GM12878 (cell line): ENCODE measurements around the gene XPOT. TPM values are rescaled to one million over a fixed set of nuclear protein-coding genes. Genes with fewer than 3 reads are reported as not detected.

Experiments used
- ASH2L ChIP-seq: fragments of 300-600, 200-600 bp; sonication (generic); IDR thresholded peaks from 2 replicates; pipeline ENCODE4 v1.6.1; 2017; ENCODE audit warnings: low read depth, mild to moderate bottlenecking, borderline replicate concordance
- CHD2 ChIP-seq: IDR thresholded peaks from 2 replicates; pipeline ENCODE4 v1.6.1; 2011; ENCODE audit warnings: low read depth, low read length, improper control_type of control experiment, borderline replicate concordance
- CREB1 ChIP-seq: IDR thresholded peaks from 2 replicates; pipeline ENCODE4 v1.6.1; 2012; ENCODE audit warnings: low read depth, mild to moderate bottlenecking, inconsistent platforms
- EGR1 ChIP-seq, 2 experiments: IDR thresholded peaks; 1 replicate in 1 of 2; 2 replicates in 1 of 2; pipeline ENCODE4 v1.6.1; 2011 to 2012; ENCODE audit warnings: low read depth in 2 of 2, low read length in 2 of 2, borderline replicate concordance in 1 of 2, mild to moderate bottlenecking in 1 of 2, moderate library complexity in 1 of 2
- EP300 ChIP-seq, 2 experiments: fragments of 150-350 bp in 1 of 2; IDR thresholded peaks; 2 replicates each; pipeline ENCODE4 v1.6.1; 2011 to 2012; ENCODE audit warnings: low read depth in 2 of 2, low read length in 2 of 2, borderline replicate concordance in 1 of 2, improper control_type of control experiment in 1 of 2, inconsistent platforms in 1 of 2; ENCODE audit not compliant: control insufficient read depth in 1 of 2
- ESRRA ChIP-seq: IDR thresholded peaks from 2 replicates; pipeline ENCODE4 v1.6.1; 2012; ENCODE audit warnings: mild to moderate bottlenecking, low read length, improper control_type of control experiment
- IKZF2 ChIP-seq, 2 experiments: fragments of 450-650 bp; IDR thresholded peaks; 2 replicates each; pipeline ENCODE4 v1.6.1; 2017; ENCODE audit warnings: mild to moderate bottlenecking in 2 of 2, moderate library complexity in 2 of 2
- MYB ChIP-seq: fragments of 150-350 bp; IDR thresholded peaks from 2 replicates; pipeline ENCODE4 v1.6.1; 2014; ENCODE audit warnings: mild to moderate bottlenecking, low read depth, low read length, borderline replicate concordance
- NR2C2 ChIP-seq: IDR thresholded peaks from 2 replicates; pipeline ENCODE4 v1.6.1; 2011; ENCODE audit warnings: borderline replicate concordance, low read depth; ENCODE audit not compliant: control insufficient read depth, insufficient read length
- POLR2A ChIP-seq: IDR thresholded peaks from 2 replicates; pipeline ENCODE4 v1.6.1; 2011; ENCODE audit warnings: low read depth, mild to moderate bottlenecking, low read length
- POU2F2 ChIP-seq: IDR thresholded peaks from 3 replicates; pipeline ENCODE4 v1.6.1; 2011; ENCODE audit warnings: low read depth, mild to moderate bottlenecking, low read length, borderline replicate concordance
- SUZ12 ChIP-seq: fragments of 200-600 bp; sonication (generic); IDR thresholded peaks from one replicate; pipeline ENCODE4 v1.6.1; 2018; ENCODE audit warnings: antibody characterized with exemption, mild to moderate bottlenecking; ENCODE audit not compliant: unreplicated experiment
- polyA plus RNA-seq, 11 experiments: library from polyadenylated mRNA; depleted of rRNA in 4 of 11; unstranded in 6 of 11; stranded (reverse) in 5 of 11; fragments of >200 nt; fragmentation: Nextera tagmentation in 4 of 11; fragmentation: Illumina TruSeq in 1 of 11; extraction: Ambion mirVana in 4 of 11; extraction: Trizol in 1 of 11; gene quantifications; 1 replicate in 1 of 11; 2 replicates in 10 of 11; pipeline versions ENCODE4 v1.2.1 to v1.2.3, GENCODE V29; 2011 to 2016; ENCODE audit warnings: inconsistent platforms in 2 of 11, missing spikeins in 2 of 11, low read depth in 1 of 11
- total RNA-seq, 4 experiments: library from RNA; depleted of rRNA in 3 of 4; stranded (reverse); fragments of >200 nt in 3 of 4; fragmentation: Illumina TruSeq in 1 of 4; extraction: Trizol in 1 of 4; gene quantifications; 2 replicates each; pipeline versions ENCODE4 v1.2.1 to v1.2.3, GENCODE V29; 2013 to 2021
- TF ChIP-seq, protein P1 (sequence below): fragments of 450-650 bp; IDR thresholded peaks from 2 replicates; pipeline ENCODE4 v1.6.1; 2017; ENCODE audit warnings: mild to moderate bottlenecking, low read depth, inconsistent platforms; ENCODE audit not compliant: poor library complexity, severe bottlenecking
- TF ChIP-seq, protein P2 (sequence below): IDR thresholded peaks from 2 replicates; pipeline ENCODE4 v1.6.1; 2012; ENCODE audit warnings: low read depth, low read length, improper control_type of control experiment
- TF ChIP-seq, protein P3 (sequence below): IDR thresholded peaks from 2 replicates; pipeline ENCODE4 v1.6.1; 2012; ENCODE audit warnings: improper control_type of control experiment, low read depth, low read length; ENCODE audit not compliant: insufficient replicate concordance
- TF ChIP-seq, protein P4 (sequence below): fragments of 450-650 bp; IDR thresholded peaks from 2 replicates; pipeline ENCODE4 v1.6.1; 2017; ENCODE audit warnings: mild to moderate bottlenecking

XPOT gene
- total and polyA plus RNA-seq, 10 of the 15 experiments (the other 5 are each of a cell fraction or from before 2014, with no cell fraction given) = 11.9 to 66.3 (median 54.7) TPM

DNA sequence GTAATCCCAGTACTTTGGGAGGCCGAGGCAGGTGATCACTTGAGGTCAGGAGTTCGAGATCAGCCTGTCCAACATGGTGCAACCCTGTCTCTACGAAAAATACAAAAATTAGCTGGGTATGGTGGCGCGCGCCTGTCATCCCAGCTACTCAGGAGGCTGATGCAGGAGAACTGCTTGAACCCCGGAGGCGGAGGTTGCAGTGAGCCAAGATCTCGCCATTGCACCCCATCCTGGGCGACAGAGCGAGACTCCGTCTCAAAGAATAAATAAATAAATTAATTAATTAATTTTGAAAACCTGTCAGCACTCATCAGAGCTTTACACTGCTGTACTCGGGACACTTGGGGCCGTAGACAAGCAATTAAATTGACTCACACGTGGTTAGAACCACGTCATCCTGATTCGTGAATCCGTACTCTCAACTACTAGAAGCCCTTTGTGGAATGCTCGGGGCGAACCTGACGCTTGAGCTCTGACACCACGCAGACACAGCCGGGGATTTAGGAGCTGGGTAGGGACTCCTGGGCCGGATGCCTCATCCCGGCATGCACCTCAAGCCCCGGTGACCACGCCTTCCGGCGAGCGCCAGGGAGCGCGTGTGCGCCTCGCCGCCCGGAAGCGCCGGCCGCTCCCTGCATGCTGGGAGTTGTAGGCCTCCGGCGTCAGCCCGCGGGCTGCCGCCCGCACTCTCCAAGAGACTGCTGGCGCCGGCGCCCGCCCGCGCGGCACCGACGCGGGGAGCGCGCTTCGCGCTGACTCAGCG lies at the start of gene XPOT (continued):
- 0 out of 2 replicates have a peak, but pooled peaks have one; percentile 13 for TF ChIP-seq ESRRA
- TF ChIP-seq CREB1 = peak; percentile 87; the same call in 1 of the 2 replicates
- TF ChIP-seq ASH2L = 0 out of 2 replicates have a peak, but pooled peaks have one; percentile 9
- peak; percentile 45 for TF ChIP-seq CHD2
- TF ChIP-seq MYB = no peak
- TF ChIP-seq IKZF2 (IDR thresholded peaks at IDR 0.05) = no peak
- TF ChIP-seq, protein P1, sequence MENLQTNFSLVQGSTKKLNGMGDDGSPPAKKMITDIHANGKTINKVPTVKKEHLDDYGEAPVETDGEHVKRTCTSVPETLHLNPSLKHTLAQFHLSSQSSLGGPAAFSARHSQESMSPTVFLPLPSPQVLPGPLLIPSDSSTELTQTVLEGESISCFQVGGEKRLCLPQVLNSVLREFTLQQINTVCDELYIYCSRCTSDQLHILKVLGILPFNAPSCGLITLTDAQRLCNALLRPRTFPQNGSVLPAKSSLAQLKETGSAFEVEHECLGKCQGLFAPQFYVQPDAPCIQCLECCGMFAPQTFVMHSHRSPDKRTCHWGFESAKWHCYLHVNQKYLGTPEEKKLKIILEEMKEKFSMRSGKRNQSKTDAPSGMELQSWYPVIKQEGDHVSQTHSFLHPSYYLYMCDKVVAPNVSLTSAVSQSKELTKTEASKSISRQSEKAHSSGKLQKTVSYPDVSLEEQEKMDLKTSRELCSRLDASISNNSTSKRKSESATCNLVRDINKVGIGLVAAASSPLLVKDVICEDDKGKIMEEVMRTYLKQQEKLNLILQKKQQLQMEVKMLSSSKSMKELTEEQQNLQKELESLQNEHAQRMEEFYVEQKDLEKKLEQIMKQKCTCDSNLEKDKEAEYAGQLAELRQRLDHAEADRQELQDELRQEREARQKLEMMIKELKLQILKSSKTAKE = no peak
- TF ChIP-seq, protein P2, sequence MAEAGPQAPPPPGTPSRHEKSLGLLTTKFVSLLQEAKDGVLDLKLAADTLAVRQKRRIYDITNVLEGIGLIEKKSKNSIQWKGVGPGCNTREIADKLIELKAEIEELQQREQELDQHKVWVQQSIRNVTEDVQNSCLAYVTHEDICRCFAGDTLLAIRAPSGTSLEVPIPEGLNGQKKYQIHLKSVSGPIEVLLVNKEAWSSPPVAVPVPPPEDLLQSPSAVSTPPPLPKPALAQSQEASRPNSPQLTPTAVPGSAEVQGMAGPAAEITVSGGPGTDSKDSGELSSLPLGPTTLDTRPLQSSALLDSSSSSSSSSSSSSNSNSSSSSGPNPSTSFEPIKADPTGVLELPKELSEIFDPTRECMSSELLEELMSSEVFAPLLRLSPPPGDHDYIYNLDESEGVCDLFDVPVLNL = no peak
- no peak for TF ChIP-seq NR2C2
- TF ChIP-seq EGR1 (IDR thresholded peaks at IDR 0.05; ENCODE audit: borderline replicate concordance in 1 of 2, low read depth in 2 of 2, low read length in 2 of 2) = peak; percentile 37 to 83; a peak in 2 of 3 replicates
- TF ChIP-seq, protein P3, sequence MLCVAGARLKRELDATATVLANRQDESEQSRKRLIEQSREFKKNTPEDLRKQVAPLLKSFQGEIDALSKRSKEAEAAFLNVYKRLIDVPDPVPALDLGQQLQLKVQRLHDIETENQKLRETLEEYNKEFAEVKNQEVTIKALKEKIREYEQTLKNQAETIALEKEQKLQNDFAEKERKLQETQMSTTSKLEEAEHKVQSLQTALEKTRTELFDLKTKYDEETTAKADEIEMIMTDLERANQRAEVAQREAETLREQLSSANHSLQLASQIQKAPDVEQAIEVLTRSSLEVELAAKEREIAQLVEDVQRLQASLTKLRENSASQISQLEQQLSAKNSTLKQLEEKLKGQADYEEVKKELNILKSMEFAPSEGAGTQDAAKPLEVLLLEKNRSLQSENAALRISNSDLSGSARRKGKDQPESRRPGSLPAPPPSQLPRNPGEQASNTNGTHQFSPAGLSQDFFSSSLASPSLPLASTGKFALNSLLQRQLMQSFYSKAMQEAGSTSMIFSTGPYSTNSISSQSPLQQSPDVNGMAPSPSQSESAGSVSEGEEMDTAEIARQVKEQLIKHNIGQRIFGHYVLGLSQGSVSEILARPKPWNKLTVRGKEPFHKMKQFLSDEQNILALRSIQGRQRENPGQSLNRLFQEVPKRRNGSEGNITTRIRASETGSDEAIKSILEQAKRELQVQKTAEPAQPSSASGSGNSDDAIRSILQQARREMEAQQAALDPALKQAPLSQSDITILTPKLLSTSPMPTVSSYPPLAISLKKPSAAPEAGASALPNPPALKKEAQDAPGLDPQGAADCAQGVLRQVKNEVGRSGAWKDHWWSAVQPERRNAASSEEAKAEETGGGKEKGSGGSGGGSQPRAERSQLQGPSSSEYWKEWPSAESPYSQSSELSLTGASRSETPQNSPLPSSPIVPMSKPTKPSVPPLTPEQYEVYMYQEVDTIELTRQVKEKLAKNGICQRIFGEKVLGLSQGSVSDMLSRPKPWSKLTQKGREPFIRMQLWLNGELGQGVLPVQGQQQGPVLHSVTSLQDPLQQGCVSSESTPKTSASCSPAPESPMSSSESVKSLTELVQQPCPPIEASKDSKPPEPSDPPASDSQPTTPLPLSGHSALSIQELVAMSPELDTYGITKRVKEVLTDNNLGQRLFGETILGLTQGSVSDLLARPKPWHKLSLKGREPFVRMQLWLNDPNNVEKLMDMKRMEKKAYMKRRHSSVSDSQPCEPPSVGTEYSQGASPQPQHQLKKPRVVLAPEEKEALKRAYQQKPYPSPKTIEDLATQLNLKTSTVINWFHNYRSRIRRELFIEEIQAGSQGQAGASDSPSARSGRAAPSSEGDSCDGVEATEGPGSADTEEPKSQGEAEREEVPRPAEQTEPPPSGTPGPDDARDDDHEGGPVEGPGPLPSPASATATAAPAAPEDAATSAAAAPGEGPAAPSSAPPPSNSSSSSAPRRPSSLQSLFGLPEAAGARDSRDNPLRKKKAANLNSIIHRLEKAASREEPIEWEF = no peak
- TF ChIP-seq POLR2A = peak; percentile 87
- TF ChIP-seq EP300 (IDR thresholded peaks at IDR 0.05; ENCODE audit: borderline replicate concordance in 1 of 2, control insufficient read depth in 1 of 2, low read depth in 2 of 2, low read length in 2 of 2) = no peak
- TF ChIP-seq, protein P4, sequence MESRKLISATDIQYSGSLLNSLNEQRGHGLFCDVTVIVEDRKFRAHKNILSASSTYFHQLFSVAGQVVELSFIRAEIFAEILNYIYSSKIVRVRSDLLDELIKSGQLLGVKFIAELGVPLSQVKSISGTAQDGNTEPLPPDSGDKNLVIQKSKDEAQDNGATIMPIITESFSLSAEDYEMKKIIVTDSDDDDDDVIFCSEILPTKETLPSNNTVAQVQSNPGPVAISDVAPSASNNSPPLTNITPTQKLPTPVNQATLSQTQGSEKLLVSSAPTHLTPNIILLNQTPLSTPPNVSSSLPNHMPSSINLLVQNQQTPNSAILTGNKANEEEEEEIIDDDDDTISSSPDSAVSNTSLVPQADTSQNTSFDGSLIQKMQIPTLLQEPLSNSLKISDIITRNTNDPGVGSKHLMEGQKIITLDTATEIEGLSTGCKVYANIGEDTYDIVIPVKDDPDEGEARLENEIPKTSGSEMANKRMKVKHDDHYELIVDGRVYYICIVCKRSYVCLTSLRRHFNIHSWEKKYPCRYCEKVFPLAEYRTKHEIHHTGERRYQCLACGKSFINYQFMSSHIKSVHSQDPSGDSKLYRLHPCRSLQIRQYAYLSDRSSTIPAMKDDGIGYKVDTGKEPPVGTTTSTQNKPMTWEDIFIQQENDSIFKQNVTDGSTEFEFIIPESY = no peak
- TF ChIP-seq SUZ12 = no peak
- peak; percentile 57; the same call in 2 of the 3 replicates for TF ChIP-seq POU2F2
